ENCODE results near the gene PPM1N. TPM values are rescaled to one million over a fixed set of nuclear protein-coding genes. Genes with fewer than 3 reads are reported as not detected.
A peak's percentile ranks its signal among the peaks of the same experiment; 100 is the strongest.
"Not testable (repeated sequence)": the region's sequence is repeated elsewhere in the genome, so short reads cannot be mapped to it uniquely, and the experiment has no call there.

PPM1N gene
- total RNA-seq, 1 donor from 2014 or later, result 0.75 TPM

DNA sequence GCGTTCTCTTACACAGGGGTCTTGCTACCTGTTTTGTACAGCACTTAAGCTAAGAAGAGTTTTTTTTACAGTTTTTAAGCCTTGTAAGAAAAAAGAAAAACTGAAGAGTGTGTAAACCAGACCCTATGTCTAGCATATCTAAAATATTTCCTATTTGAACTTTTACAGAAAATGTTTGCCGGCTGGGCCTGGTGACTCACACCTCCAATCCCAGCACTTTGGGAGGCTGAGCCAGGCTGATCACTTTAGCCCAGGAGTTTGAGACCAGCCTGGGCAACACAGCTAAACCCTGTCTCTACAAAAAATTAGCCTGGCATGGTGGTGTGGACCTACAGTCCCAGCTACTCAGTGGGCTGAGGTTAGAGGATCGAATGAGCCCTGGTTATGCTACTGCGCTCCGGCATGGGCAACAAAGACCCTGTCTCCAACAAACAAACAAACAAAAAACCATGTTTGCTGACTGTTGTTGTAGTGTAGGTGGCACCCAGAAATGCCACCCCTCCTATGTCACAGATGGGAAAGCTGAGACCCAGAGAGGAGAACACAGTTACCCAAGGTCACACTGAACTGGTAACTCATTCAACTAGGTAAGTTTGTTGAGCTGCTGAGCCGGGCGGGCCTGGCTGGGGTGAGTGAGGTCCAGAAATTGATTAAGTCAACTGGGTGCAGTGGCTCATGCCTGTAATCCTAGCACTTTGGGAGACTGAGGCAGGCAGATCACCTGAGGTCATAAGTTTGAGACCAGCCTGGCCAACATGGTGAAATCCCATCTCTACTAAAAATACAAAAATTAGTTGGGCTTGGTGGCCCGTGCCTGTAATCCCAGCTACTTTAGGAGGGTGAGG is 7.1 kb downstream of the PPM1N start:
- no peak for ATAC-seq (ENCODE audit: poor library complexity)
- intact Hi-C loops (cut with DNase I), result no loop called here
- peak; percentile 28 for DNase-seq

GRCh38 chr19:45505996-45506245 is 7.7 kb downstream of the PPM1N start:
- peak; percentile 29 for DNase-seq
- ATAC-seq (ENCODE audit: poor library complexity), result no peak
- intact Hi-C loops (cut with DNase I), result no loop called here

DNA sequence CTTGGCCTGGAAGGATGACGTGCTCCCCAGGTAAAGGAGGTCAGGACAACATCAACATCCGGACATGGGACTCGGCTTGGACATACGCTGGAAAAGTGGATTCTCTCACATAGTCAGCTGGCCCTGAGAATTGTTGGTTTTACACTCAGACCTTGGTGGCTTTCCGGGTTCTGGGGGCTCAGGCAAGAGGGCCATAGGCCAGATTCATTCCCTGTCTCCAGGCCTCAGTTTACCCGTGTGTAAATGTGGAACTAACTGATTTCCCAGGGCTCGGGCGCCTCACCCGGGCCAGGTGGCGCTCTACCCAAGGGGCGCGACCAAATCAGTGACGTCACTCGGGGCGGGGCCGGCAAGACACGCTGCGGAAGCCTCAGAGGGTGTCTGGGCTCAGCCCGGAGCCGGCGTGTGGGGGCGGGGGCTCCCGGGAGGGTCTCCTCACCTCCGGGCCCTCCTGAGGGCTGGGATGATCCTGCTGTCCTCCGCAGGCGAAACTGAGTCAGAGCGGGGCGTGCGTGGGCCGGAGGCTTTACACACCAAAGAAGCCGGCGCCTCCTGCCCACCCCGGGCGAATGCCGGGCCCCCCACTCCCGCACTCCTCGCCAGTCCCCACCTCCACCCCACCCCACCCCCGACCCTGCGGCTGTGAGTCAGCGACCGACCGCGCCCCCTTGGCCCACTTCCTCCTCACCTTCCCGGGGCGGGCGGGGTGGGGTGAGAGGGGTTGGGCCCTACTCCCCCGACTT is 8.2 kb downstream of the PPM1N start:
- ATAC-seq (ENCODE audit: poor library complexity) (peak; percentile 89), DNase-seq (peak; percentile 96)
- intact Hi-C loops (cut with DNase I), result no loop called here

DNA sequence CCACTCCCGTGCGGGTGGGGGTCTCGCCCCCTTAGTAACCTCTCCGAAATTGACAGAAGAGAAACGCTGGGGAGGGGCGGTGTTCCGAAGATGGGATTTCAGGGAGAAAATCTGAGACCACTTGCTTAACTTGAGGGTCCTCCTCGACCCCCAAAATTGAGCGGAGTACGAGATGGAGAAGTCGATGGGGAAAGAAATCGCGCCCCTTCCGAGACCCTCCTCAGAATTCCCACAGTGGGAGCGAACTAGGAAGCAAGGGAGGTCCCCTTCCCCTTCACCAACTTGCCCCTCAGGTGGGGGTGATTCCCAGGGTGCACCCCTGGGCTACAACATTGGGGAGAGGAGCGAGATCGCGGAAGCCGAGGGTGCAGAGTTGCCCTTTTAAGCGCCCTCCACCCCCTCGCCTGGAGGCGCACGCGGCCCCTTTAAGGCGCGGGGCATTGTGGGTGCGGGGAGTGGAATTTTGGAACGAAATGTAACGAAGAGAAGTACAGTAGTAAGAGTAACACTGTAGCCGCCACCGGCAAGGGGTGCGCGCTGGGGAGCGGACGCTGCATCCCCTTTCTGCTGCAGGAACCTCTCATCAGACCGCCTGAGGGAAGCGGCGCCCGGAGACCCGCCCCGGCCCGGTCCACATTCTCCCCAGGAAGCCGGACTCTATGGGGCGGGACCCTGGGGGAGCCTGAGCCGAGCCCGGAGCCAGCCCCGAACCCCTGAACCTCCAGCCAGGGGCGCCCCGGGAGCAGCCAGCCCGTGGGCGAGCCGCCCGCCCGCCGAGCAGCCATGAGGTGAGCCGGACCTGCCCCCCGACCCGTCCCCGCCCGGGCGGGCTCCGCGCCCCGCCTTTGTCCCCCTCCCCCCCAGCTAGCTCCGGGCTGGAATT is 9.0 kb downstream of the PPM1N start, which contains the start of gene VASP:
VASP (plus strand) TSS at position 491 of the 883 bp plus-strand sequence; CDS start at position 784, 293 bp downstream.
- ATAC-seq (ENCODE audit: poor library complexity), result peak; percentile 87
- intact Hi-C loops (cut with DNase I), result no loop called here
- peak; percentile 92 for DNase-seq

DNA sequence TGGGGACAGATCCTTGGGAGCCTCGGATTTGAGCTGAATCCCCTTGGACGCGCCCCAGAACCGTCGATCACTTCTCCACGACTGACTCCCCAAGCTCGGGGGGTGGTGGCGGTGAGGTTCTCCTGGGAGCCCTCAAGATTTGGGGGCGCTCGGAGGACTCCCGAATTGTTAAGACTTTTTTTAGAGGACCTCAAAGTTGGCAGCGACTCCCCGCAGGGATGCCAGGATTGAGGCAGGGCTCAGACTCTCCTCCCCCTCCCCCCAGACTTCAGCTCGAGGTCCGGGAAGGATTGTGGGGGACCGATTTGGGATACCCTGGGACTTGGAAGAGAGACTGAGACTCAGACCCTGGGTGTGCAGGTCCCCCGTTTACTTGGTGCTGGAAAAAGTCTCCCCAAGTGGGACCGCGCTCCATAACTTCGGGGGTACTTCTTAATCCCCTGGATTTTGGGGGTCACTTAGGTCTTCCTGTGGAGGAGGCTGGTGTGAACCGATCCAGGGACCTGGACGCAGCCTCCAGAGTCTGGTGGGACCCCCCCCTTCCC is 9.7 kb downstream of the PPM1N start:
- DNase-seq, result no peak

GRCh38 chr19:45508417-45508860 is 10.2 kb downstream of the PPM1N start:
- ATAC-seq (ENCODE audit: poor library complexity), result peak; percentile 4
- peak; percentile 62 for DNase-seq
- intact Hi-C loops (cut with DNase I), result no loop called here

More for the DNA sequence above, 9.7 kb downstream of the PPM1N start:
- ATAC-seq (ENCODE audit: poor library complexity), result no peak
- intact Hi-C loops (cut with DNase I), result no loop called here

- intact Hi-C loops (cut with DNase I), result no loop called here
- peak; percentile 43 for ATAC-seq (ENCODE audit: poor library complexity)
Measured at GRCh38 chr19:45508861-45509691, 10.8 kb downstream of the PPM1N start.

GRCh38 chr19:45509692-45510015 is 11.4 kb downstream of the PPM1N start:
- intact Hi-C loops (cut with DNase I), result no loop called here
- DNase-seq (no peak), ATAC-seq (ENCODE audit: poor library complexity) (no peak)

More at GRCh38 chr19:45508861-45509691, 10.8 kb downstream of the PPM1N start:
- peak; percentile 84 for DNase-seq

DNA sequence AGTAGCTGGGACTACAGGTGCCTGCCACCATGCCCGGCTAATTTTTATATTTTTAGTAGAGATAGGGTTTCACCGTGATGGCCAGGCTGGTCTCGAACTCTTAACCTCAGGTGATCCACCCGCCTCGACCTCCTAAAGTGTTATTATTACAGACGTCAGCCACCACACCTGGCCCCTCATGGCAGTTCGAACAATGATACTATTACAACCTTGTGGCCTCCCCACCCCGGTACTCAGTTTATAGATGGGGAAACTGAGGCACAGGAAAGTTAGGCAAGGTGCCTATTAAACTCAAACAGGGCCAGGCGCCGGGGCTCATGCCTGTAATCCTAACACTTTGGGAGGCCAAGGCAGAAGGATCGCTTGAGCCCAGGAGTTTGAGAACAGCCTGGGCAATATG is 12.1 kb downstream of the PPM1N start:
- intact Hi-C loops (cut with DNase I); ATAC-seq (ENCODE audit: poor library complexity); DNase-seq: not testable (repeated sequence)

- intact Hi-C loops (cut with DNase I), result no loop called here
- no peak for ATAC-seq (ENCODE audit: poor library complexity)
- DNase-seq, result no peak
Measured at GRCh38 chr19:45511074-45511473, 12.8 kb downstream of the PPM1N start.

- ATAC-seq (ENCODE audit: poor library complexity) (no peak), DNase-seq (no peak)
- intact Hi-C loops (cut with DNase I), result no loop called here
Measured at GRCh38 chr19:45512881-45513483, 14.7 kb downstream of the PPM1N start.

DNA sequence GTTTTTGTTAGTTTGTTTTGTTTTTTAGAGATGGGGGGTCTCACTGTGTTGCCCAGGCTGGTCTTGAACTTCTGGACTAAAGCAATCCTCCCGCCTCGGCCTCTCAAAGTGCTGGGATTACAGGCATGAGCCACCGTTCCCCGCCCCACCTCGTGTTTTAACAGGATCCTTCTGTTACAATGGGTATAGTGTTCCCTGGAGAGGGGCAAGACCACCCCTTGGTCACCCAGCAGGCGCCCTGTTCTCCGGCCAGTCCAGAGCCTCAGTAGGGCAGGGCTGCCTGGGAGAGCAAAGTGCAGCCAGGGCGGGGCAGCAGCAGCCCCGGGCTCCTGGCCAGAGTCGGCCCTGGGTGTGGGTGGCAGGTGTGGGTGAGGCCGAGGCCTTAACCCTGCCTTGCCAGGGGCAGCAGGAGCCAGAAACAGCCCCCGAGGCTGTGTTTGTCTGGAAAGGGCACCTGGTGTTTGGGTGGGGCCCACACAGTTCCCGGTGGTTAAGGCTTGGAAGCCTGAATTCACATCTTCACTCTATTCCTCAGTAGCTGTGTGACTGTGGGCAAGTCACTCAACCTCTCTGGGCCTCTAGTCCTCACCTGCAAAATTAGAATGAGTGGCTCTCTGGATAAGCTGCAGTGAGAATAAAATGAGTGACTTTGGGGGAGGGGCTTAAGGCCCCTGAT is 16.3 kb downstream of the PPM1N start:
- intact Hi-C loops (cut with DNase I), result no loop called here
- DNase-seq (no peak), ATAC-seq (ENCODE audit: poor library complexity) (peak; percentile 40)

- DNase-seq (peak; percentile 69), ATAC-seq (ENCODE audit: poor library complexity) (peak; percentile 59)
- intact Hi-C loops (cut with DNase I), result no loop called here
Measured at GRCh38 chr19:45515081-45515624, 16.9 kb downstream of the PPM1N start.

- intact Hi-C loops (cut with DNase I), result no loop called here
- DNase-seq, result no peak
- peak; percentile 14 for ATAC-seq (ENCODE audit: poor library complexity)
Measured at GRCh38 chr19:45515807-45516401, 17.7 kb downstream of the PPM1N start.

DNA sequence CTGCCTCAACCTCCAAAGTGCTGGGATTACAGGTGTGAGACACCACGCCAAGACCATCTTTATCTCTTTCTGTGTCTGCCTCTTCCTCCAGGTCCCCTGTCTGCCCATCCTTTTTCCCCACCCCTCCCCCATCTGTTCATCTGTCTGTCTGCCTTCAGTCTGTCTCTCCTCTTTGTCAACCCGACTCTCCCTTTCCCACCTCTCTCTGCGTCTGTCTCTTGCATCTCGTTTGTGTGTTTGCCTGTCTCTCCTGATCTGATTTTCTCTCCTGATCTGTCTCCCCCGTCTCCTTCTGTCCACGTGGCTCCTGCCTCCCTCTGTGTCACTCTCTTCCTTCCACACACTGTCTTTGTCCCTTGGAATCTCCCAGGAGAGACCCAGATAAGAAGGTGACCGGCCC is 19.0 kb downstream of the PPM1N start:
- intact Hi-C loops (cut with DNase I), result no loop called here
- no peak for DNase-seq
- no peak for ATAC-seq (ENCODE audit: poor library complexity)

- intact Hi-C loops (cut with DNase I), result no loop called here
- no peak for ATAC-seq (ENCODE audit: poor library complexity)
- DNase-seq, result no peak
Measured at GRCh38 chr19:45517641-45518468, 19.6 kb downstream of the PPM1N start.
